CD14-positive monocyte (primary cell): ENCODE results near the gene XPOT. TPM values are rescaled to one million over a fixed set of nuclear protein-coding genes. Genes with fewer than 3 reads are reported as not detected.

Source experiments
- DNase-seq, 3 donors: peaks; one replicate each; pipeline ENCODE4 v3.0.0-alpha.2; 2011 to 2022
- H2AFZ ChIP-seq: 2 replicates; pipeline ENCODE4 v1.6.0; 2012; ENCODE audit warnings: mild to moderate bottlenecking, low read depth, low read length, inconsistent platforms; ENCODE audit not compliant: insufficient read depth, poor library complexity, severe bottlenecking
- H3K27ac ChIP-seq, 2 donors: 1 replicate in 1 of 2; 2 replicates in 1 of 2; pipeline ENCODE4 v1.5.1; 2012 to 2013; ENCODE audit warnings: low read length in 2 of 2, control low read depth in 1 of 2, inconsistent platforms in 1 of 2, low read depth in 1 of 2, mild to moderate bottlenecking in 1 of 2
- H3K27me3 ChIP-seq, 2 donors: one replicate each; pipeline versions ENCODE4 v1.6.0 to v1.6.1; 2011 to 2013; ENCODE audit warnings: low read length in 2 of 2; ENCODE audit not compliant: control insufficient read depth in 2 of 2, insufficient read depth in 2 of 2
- H3K36me3 ChIP-seq, 2 donors: replicated peaks in 1 of 2; 1 replicate in 1 of 2; 2 replicates in 1 of 2; pipeline versions ENCODE4 v1.5.1 to v1.6.1; 2012 to 2013; ENCODE audit warnings: low read length in 2 of 2, control low read depth in 1 of 2, inconsistent platforms in 1 of 2, mild to moderate bottlenecking in 1 of 2; ENCODE audit not compliant: insufficient read depth in 2 of 2, control insufficient read depth in 1 of 2
- H3K4me1 ChIP-seq, 2 donors: 1 replicate in 1 of 2; 2 replicates in 1 of 2; pipeline versions ENCODE4 v1.5.1 to v1.6.1; 2012 to 2013; ENCODE audit warnings: low read length in 2 of 2, control low read depth in 1 of 2, inconsistent platforms in 1 of 2, mild to moderate bottlenecking in 1 of 2, moderate library complexity in 1 of 2; ENCODE audit not compliant: insufficient read depth in 2 of 2, control insufficient read depth in 1 of 2
- H3K4me2 ChIP-seq: replicated peaks from 2 replicates; pipeline ENCODE3; 2012; ENCODE audit warnings: low read length, moderate library complexity, mild to moderate bottlenecking; ENCODE audit not compliant: poor library complexity, severe bottlenecking; ENCODE audit errors: extremely low read depth
- H3K4me3 ChIP-seq, 3 experiments: fragments of 200-600 bp in 1 of 3; sonication (generic) in 1 of 3; replicated peaks in 1 of 3; 1 replicate in 2 of 3; 2 replicates in 1 of 3; pipeline ENCODE4 v1.5.1; 2011 to 2013; ENCODE audit warnings: low read length in 3 of 3, mild to moderate bottlenecking in 3 of 3, control low read depth in 2 of 3, low read depth in 2 of 3, inconsistent platforms in 1 of 3, moderate library complexity in 1 of 3
- H3K79me2 ChIP-seq: 2 replicates; pipeline ENCODE4 v1.6.0; 2012; ENCODE audit warnings: mild to moderate bottlenecking, control low read depth, inconsistent platforms, low read length, moderate library complexity; ENCODE audit not compliant: insufficient read depth
- H3K9ac ChIP-seq: 2 replicates; pipeline ENCODE4 v1.6.0; 2017; ENCODE audit warnings: low read length, mild to moderate bottlenecking; ENCODE audit not compliant: insufficient read depth, poor library complexity, severe bottlenecking
- H3K9me3 ChIP-seq, 2 donors: replicated peaks in 1 of 2; 1 replicate in 1 of 2; 2 replicates in 1 of 2; pipeline versions ENCODE4 v1.5.1 to v1.6.1; 2012 to 2013; ENCODE audit warnings: low read length in 2 of 2, control low read depth in 1 of 2; ENCODE audit not compliant: control insufficient read depth in 1 of 2, insufficient read depth in 1 of 2
- H4K20me1 ChIP-seq: 2 replicates; pipeline ENCODE4 v1.6.0; 2012; ENCODE audit warnings: mild to moderate bottlenecking, low read length, control low read depth, moderate library complexity; ENCODE audit not compliant: insufficient read depth
- H3K27ac Mint-ChIP-seq, 7 donors: one replicate each; pipeline ENCODE4 v1.8.0; 2020; ENCODE audit warnings: mild to moderate bottlenecking in 7 of 7, mixed read lengths in 7 of 7, moderate library complexity in 6 of 7, inconsistent platforms in 2 of 7
- H3K27me3 Mint-ChIP-seq, 3 donors: one replicate each; pipeline ENCODE4 v1.8.0; 2021 to 2022; ENCODE audit warnings: low read depth in 3 of 3, mild to moderate bottlenecking in 3 of 3, mixed read lengths in 3 of 3, moderate library complexity in 3 of 3, inconsistent platforms in 1 of 3
- H3K36me3 Mint-ChIP-seq, 2 donors: one replicate each; pipeline ENCODE4 v1.8.0; 2020; ENCODE audit warnings: mixed read lengths in 2 of 2, inconsistent platforms in 1 of 2, mild to moderate bottlenecking in 1 of 2
- H3K4me1 Mint-ChIP-seq: one replicate; pipeline ENCODE4 v1.8.0; 2020; ENCODE audit warnings: mild to moderate bottlenecking, mixed read lengths
- H3K4me3 Mint-ChIP-seq, 2 donors: one replicate each; pipeline ENCODE4 v1.8.0; 2020; ENCODE audit warnings: mild to moderate bottlenecking in 2 of 2, mixed read lengths in 2 of 2, moderate library complexity in 1 of 2
- H3K9me3 Mint-ChIP-seq, 7 donors: one replicate each; pipeline ENCODE4 v1.8.0; 2020 to 2022; ENCODE audit warnings: mixed read lengths in 7 of 7, mild to moderate bottlenecking in 6 of 7, moderate library complexity in 6 of 7, inconsistent platforms in 2 of 7
- WGBS: methylation state at CpG from one replicate; pipeline ENCODE4 v1.1.5; 2013; ENCODE audit warnings: missing lambda C conversion rate; ENCODE audit not compliant: insufficient coverage; 5-methylcytosine and 5-hydroxymethylcytosine counted together
- intact Hi-C, 2 donors: fragments of 100-400 bp; cut with micrococcal nuclease; formaldehyde crosslinking; loops; one replicate each; pipeline versions ENCODE4 v1.15.0 to v1.15.1; 2023
- polyA plus RNA-seq, 3 donors: library from polyadenylated mRNA; depleted of rRNA in 1 of 3; unstranded in 2 of 3; stranded (reverse) in 1 of 3; fragments of 300-500 nt in 2 of 3; fragments of >200 nt in 1 of 3; fragmentation: Illumina TruSeq in 2 of 3; gene quantifications; 1 replicate in 2 of 3; 2 replicates in 1 of 3; pipeline ENCODE4 v1.2.3, GENCODE V29; 2012 to 2021
- TF ChIP-seq, protein P1 (sequence below): fragments of 200-600 bp; IDR thresholded peaks from one replicate; pipeline ENCODE4 v1.8.0; 2022; ENCODE audit warnings: antibody characterized with exemption, mild to moderate bottlenecking

Gene XPOT
- polyA plus RNA-seq, 3 donors: 18.3 to 19.9 (median 19.3) TPM

DNA sequence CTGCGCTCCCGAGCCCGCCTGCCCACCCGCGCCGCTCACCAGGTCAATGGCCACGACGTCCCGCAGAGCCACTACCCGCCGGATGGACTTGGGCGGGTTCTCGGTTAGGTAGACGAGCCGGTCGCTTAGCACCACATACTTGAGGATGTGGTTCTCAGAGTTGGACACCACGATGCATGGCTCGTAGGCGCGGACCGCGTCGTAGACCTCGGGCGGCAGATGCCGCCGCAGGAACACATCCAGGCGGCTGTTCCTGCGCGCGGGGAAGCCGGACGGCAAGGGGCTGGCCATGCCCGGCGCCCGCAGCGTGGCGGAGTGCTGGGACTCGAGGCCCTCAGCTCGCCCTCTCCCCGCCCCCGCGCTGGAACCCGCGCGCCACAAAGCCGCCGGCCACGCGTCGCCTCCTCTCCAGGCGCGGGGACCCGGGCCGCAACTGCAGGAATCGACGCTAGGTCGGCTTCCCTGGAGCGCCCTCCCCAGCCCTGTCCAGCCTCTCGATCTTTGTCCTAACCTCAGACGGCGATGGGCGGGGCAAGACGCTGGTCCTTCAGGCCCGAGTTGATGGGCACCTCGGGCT is 13.8 kb upstream of the XPOT start, which contains the start of gene C12orf56:
TSS of gene C12orf56 (minus strand) at position 484 of the 577 bp plus-strand sequence. CDS start at position 291, 193 bp downstream.
- DNase-seq: no peak
- Mint-ChIP-seq H3K27ac (no peak within 1 kb of the TSS), H3K4me1 (peaks cover 8% of the 10 kb centered on the region), H3K4me3 (peak within 1 kb of the TSS in 1 of 2 donors; percentile 86), H3K9me3 (peaks cover 0 to 4% (median 2%) of the 10 kb centered on the region in 7 donors), H3K36me3 (no peaks in the 10 kb centered on the region), H3K27me3 (peaks cover 24 to 37% (median 34%) of the 10 kb centered on the region in 3 donors)
- no peaks in the 10 kb centered on the region for H3K9me3 ChIP-seq
- peak within 1 kb of the TSS; percentile 72 for H2AFZ ChIP-seq
- WGBS: 5% methylated on average over 62 of the region's 66 CpGs
- no peak within 1 kb of the TSS for H3K27ac ChIP-seq
- peaks cover 22 to 35% of the 10 kb centered on the region in 2 donors for H3K27me3 ChIP-seq
- H3K36me3 ChIP-seq: no peaks in the 10 kb centered on the region
- H3K4me3 ChIP-seq: peak within 1 kb of the TSS in 2 of 3 experiments; percentile 8 to 61
- H3K79me2 ChIP-seq: no peaks in the 10 kb centered on the region
- peak within 1 kb of the TSS; percentile 27 for H3K9ac ChIP-seq
- H4K20me1 ChIP-seq: no peaks in the 10 kb centered on the region
- TF ChIP-seq, protein P1, sequence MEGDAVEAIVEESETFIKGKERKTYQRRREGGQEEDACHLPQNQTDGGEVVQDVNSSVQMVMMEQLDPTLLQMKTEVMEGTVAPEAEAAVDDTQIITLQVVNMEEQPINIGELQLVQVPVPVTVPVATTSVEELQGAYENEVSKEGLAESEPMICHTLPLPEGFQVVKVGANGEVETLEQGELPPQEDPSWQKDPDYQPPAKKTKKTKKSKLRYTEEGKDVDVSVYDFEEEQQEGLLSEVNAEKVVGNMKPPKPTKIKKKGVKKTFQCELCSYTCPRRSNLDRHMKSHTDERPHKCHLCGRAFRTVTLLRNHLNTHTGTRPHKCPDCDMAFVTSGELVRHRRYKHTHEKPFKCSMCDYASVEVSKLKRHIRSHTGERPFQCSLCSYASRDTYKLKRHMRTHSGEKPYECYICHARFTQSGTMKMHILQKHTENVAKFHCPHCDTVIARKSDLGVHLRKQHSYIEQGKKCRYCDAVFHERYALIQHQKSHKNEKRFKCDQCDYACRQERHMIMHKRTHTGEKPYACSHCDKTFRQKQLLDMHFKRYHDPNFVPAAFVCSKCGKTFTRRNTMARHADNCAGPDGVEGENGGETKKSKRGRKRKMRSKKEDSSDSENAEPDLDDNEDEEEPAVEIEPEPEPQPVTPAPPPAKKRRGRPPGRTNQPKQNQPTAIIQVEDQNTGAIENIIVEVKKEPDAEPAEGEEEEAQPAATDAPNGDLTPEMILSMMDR: no peak
- H3K4me2 ChIP-seq: peak within 1 kb of the TSS; percentile 64
- intact Hi-C loops: loop anchor here in 1 of 2 donors (5.0 kb wide), 1 partner anchor 113 kb away; no protein-coding TSS in a partner anchor
- peaks cover 4 to 10% of the 10 kb centered on the region in 2 donors for H3K4me1 ChIP-seq

DNA sequence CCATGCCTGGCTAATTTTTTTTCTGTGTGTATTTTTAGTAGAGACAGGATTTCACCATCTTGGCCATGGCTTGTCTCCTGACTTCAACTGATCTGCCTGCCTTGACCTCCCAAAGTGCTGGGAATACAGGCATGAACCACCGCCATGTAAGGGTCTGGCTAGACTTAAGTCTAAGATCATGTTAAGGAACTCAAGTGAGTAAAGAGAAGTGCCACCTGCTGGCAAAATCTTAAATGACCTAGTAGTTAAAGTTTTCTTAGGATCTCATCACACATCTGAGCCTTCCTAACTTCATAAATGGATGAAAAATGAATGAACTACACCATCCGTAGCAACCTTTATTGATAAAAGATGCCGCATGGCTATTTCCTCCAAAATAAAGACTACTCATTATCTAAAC is 12.0 kb upstream of the XPOT start:
- Mint-ChIP-seq H3K4me3 (peak overlapping the region in 1 of 2 donors; percentile 26), H3K27me3 (peaks cover 24 to 37% (median 35%) of the 10 kb centered on the region in 3 donors), H3K36me3 (no peaks in the 10 kb centered on the region), H3K27ac (no peak overlapping the region), H3K9me3 (peaks cover 0 to 6% (median 2%) of the 10 kb centered on the region in 7 donors), H3K4me1 (peaks cover 8% of the 10 kb centered on the region)
- H3K4me3 ChIP-seq: no peak overlapping the region
- no peaks in the 10 kb centered on the region for H3K79me2 ChIP-seq
- no peak overlapping the region for H2AFZ ChIP-seq
- TF ChIP-seq, protein P1: peak; percentile 38
- no peaks in the 10 kb centered on the region for H4K20me1 ChIP-seq
- no peak overlapping the region for H3K27ac ChIP-seq
- H3K4me2 ChIP-seq: no peak overlapping the region
- H3K9me3 ChIP-seq: no peaks in the 10 kb centered on the region
- no CpG with 5 or more reads among the region's 3 CpGs for WGBS
- H3K9ac ChIP-seq: no peak overlapping the region
- intact Hi-C loops: loop anchor here in 1 of 2 donors (5.0 kb wide), 1 partner anchor 115 kb away; no protein-coding TSS in a partner anchor
- DNase-seq: peak in 2 of 3 donors; percentile 15 to 17
- peaks cover 22 to 35% of the 10 kb centered on the region in 2 donors for H3K27me3 ChIP-seq
- H3K4me1 ChIP-seq: peaks cover 4 to 10% of the 10 kb centered on the region in 2 donors
- no peaks in the 10 kb centered on the region for H3K36me3 ChIP-seq
